ENCODE measurements around the gene OCRL. TPM values are rescaled to one million over a fixed set of nuclear protein-coding genes. Genes with fewer than 3 reads are reported as not detected.

Gene OCRL
- total RNA-seq, result 1 to 10 TPM; 2.2 to 4.6 (median 3.0) TPM
- 2.4 TPM for total RNA-seq (2013)
- 2.6 to 11.3 (median 7.9) reads per million in 29 experiments for total RNA-seq

- DNase-seq (peak in 27 of 35 experiments; percentile 6 to 56 (median 21)), ATAC-seq (replicated peaks in 1 of 4) (peak; percentile 73 to 87 (median 80))
- POLR2A ChIA-PET, result no interaction called here
- no peaks in the 10 kb centered on the region for H3K9me3 Mint-ChIP-seq
- Histone ChIP-seq H3K4me3 (ENCODE audit: control insufficient read depth in 1 of 2, extremely low read depth in 1 of 2, low read length in 1 of 2) (peak within 1 kb of the TSS; percentile 53 to 66), H3K36me3 (ENCODE audit: control insufficient read depth in 2 of 2, extremely low read depth in 1 of 2, insufficient read depth in 1 of 2, low read length in 1 of 2) (no peaks in the 10 kb centered on the region), H3K27ac (ENCODE audit: low read length) (no peak within 1 kb of the TSS), H3K4me1 (ENCODE audit: control insufficient read depth in 1 of 2, extremely low read depth in 1 of 2, insufficient read depth in 2 of 2, low read length in 2 of 2) (peaks cover 0 to 4% of the 10 kb centered on the region in 2 experiments), H3K9me3 (no peaks in the 10 kb centered on the region), H3K27me3 (replicated peaks in 1 of 2; ENCODE audit: control insufficient read depth in 2 of 2, extremely low read depth in 1 of 2, insufficient read depth in 2 of 2, low read length in 1 of 2) (no peaks in the 10 kb centered on the region)
- H3K27ac Mint-ChIP-seq, result no peak within 1 kb of the TSS
- H3K4me1 Mint-ChIP-seq, result peaks cover 5 to 15% (median 6%) of the 10 kb centered on the region in 3 donors
- peaks cover 4 to 22% of the 10 kb centered on the region in 2 donors for H3K27me3 Mint-ChIP-seq
- 0% methylated on average over 4 of the region's 60 CpGs for WGBS (ENCODE audit: insufficient coverage)
- CTCF ChIA-PET, result interaction anchor here in 1 of 2 donors (0.6 kb wide), 1 partner anchor 675 kb away, joined by 3 read pairs; no protein-coding TSS in a partner anchor
- H3K4me3 Mint-ChIP-seq, result peak within 1 kb of the TSS; percentile 44 to 81 (median 71)
- H3K36me3 Mint-ChIP-seq, result no peaks in the 10 kb centered on the region
Measured at GRCh38 chrX:129540068-129540653, at the start of gene OCRL. Gene OCRL (plus strand): TSS chrX:129540259. CDS start chrX:129540440, 181 bp downstream.

- Mint-ChIP-seq H3K9me3 (no peaks in the 10 kb centered on the region), H3K4me3 (no peak overlapping the region), H3K27ac (no peak overlapping the region), H3K27me3 (no peaks in the 10 kb centered on the region), H3K4me1 (no peaks in the 10 kb centered on the region), H3K36me3 (no peaks in the 10 kb centered on the region)
- no CpG with 5 or more reads among the region's 2 CpGs for WGBS (ENCODE audit: insufficient coverage)
- no peak overlapping the region for H3K27ac ChIP-seq (ENCODE audit: low read length)
- H3K27me3 ChIP-seq (replicated peaks in 1 of 2; ENCODE audit: control insufficient read depth in 2 of 2, extremely low read depth in 1 of 2, insufficient read depth in 2 of 2, low read length in 1 of 2), result no peaks in the 10 kb centered on the region
- DNase-seq, result no peak
- no peak for ATAC-seq (replicated peaks in 1 of 4)
- no peaks in the 10 kb centered on the region for H3K9me3 ChIP-seq
- CTCF ChIA-PET, result no interaction called here
- H3K36me3 ChIP-seq (ENCODE audit: control insufficient read depth in 2 of 2, extremely low read depth in 1 of 2, insufficient read depth in 1 of 2, low read length in 1 of 2), result no peaks in the 10 kb centered on the region
- H3K4me1 ChIP-seq (ENCODE audit: control insufficient read depth in 1 of 2, extremely low read depth in 1 of 2, insufficient read depth in 2 of 2, low read length in 2 of 2), result no peaks in the 10 kb centered on the region
- POLR2A ChIA-PET, result interaction anchor here in 1 of 2 donors (0.6 kb wide), 1 partner anchor 1333 kb away, joined by 3 read pairs; no protein-coding TSS in a partner anchor
- no peak overlapping the region for H3K4me3 ChIP-seq (ENCODE audit: control insufficient read depth in 1 of 2, extremely low read depth in 1 of 2, low read length in 1 of 2)
Measured at GRCh38 chrX:129490330-129490729, 49.7 kb upstream of the OCRL start.

GRCh38 chrX:129493643-129494042 is 46.4 kb upstream of the OCRL start:
- Histone ChIP-seq H3K4me3 (ENCODE audit: control insufficient read depth in 1 of 2, extremely low read depth in 1 of 2, low read length in 1 of 2) (no peak overlapping the region), H3K9me3 (no peaks in the 10 kb centered on the region), H3K27ac (ENCODE audit: low read length) (no peak overlapping the region), H3K36me3 (ENCODE audit: control insufficient read depth in 2 of 2, extremely low read depth in 1 of 2, insufficient read depth in 1 of 2, low read length in 1 of 2) (no peaks in the 10 kb centered on the region), H3K27me3 (replicated peaks in 1 of 2; ENCODE audit: control insufficient read depth in 2 of 2, extremely low read depth in 1 of 2, insufficient read depth in 2 of 2, low read length in 1 of 2) (no peaks in the 10 kb centered on the region), H3K4me1 (ENCODE audit: control insufficient read depth in 1 of 2, extremely low read depth in 1 of 2, insufficient read depth in 2 of 2, low read length in 2 of 2) (no peaks in the 10 kb centered on the region)
- Mint-ChIP-seq H3K27ac (no peak overlapping the region), H3K9me3 (no peaks in the 10 kb centered on the region), H3K4me3 (no peak overlapping the region), H3K36me3 (peaks cover 5% of the 10 kb centered on the region), H3K27me3 (peaks cover 0 to 6% of the 10 kb centered on the region in 2 donors), H3K4me1 (no peaks in the 10 kb centered on the region)
- no peak for ATAC-seq (replicated peaks in 1 of 4)
- DNase-seq, result no peak
- CTCF ChIA-PET, result no interaction called here
- POLR2A ChIA-PET, result no interaction called here
- WGBS (ENCODE audit: insufficient coverage), result no CpG with 5 or more reads among the region's 4 CpGs

- WGBS (ENCODE audit: insufficient coverage), result no CpG with 5 or more reads among the region's 2 CpGs
- POLR2A ChIA-PET, result no interaction called here
- peaks cover 5% of the 10 kb centered on the region for H3K36me3 Mint-ChIP-seq
- H3K27me3 Mint-ChIP-seq, result peaks cover 0 to 6% of the 10 kb centered on the region in 2 donors
- H3K4me1 Mint-ChIP-seq, result no peaks in the 10 kb centered on the region
- no peak overlapping the region for H3K4me3 Mint-ChIP-seq
- no peaks in the 10 kb centered on the region for H3K4me1 ChIP-seq (ENCODE audit: control insufficient read depth in 1 of 2, extremely low read depth in 1 of 2, insufficient read depth in 2 of 2, low read length in 2 of 2)
- DNase-seq (no peak), ATAC-seq (replicated peaks in 1 of 4) (no peak)
- H3K27ac Mint-ChIP-seq, result no peak overlapping the region
- H3K4me3 ChIP-seq (ENCODE audit: control insufficient read depth in 1 of 2, extremely low read depth in 1 of 2, low read length in 1 of 2), result no peak overlapping the region
- no peaks in the 10 kb centered on the region for H3K36me3 ChIP-seq (ENCODE audit: control insufficient read depth in 2 of 2, extremely low read depth in 1 of 2, insufficient read depth in 1 of 2, low read length in 1 of 2)
- CTCF ChIA-PET, result no interaction called here
- no peaks in the 10 kb centered on the region for H3K9me3 ChIP-seq
- H3K27me3 ChIP-seq (replicated peaks in 1 of 2; ENCODE audit: control insufficient read depth in 2 of 2, extremely low read depth in 1 of 2, insufficient read depth in 2 of 2, low read length in 1 of 2), result no peaks in the 10 kb centered on the region
- H3K9me3 Mint-ChIP-seq, result no peaks in the 10 kb centered on the region
- H3K27ac ChIP-seq (ENCODE audit: low read length), result no peak overlapping the region
Measured at GRCh38 chrX:129494887-129495286, 45.2 kb upstream of the OCRL start.

DNA sequence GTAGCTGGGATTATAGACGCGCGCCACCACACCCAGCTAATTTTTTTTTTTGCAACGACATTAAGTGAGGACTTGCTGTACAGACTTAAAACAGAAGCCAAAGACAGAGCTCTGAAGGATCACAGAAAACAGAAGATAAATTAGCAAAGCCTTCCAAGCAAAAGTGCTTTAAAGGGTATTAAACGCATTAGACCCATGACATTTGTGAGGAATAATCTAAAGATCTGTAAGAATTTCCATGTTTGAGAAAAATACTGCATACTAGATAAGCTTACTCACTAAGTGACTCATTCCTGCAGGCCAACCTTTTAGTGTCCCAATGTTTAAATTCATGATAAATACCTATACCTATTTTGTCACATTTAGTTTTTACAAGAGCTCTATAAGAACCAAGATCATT is 44.2 kb upstream of the OCRL start:
- Histone ChIP-seq H3K9me3 (no peaks in the 10 kb centered on the region), H3K4me1 (ENCODE audit: control insufficient read depth in 1 of 2, extremely low read depth in 1 of 2, insufficient read depth in 2 of 2, low read length in 2 of 2) (no peaks in the 10 kb centered on the region), H3K36me3 (ENCODE audit: control insufficient read depth in 2 of 2, extremely low read depth in 1 of 2, insufficient read depth in 1 of 2, low read length in 1 of 2) (no peaks in the 10 kb centered on the region), H3K27me3 (replicated peaks in 1 of 2; ENCODE audit: control insufficient read depth in 2 of 2, extremely low read depth in 1 of 2, insufficient read depth in 2 of 2, low read length in 1 of 2) (no peaks in the 10 kb centered on the region), H3K4me3 (ENCODE audit: control insufficient read depth in 1 of 2, extremely low read depth in 1 of 2, low read length in 1 of 2) (no peak overlapping the region), H3K27ac (ENCODE audit: low read length) (no peak overlapping the region)
- Mint-ChIP-seq H3K4me3 (no peak overlapping the region), H3K27me3 (peaks cover 0 to 6% of the 10 kb centered on the region in 2 donors), H3K27ac (no peak overlapping the region), H3K4me1 (no peaks in the 10 kb centered on the region), H3K36me3 (peaks cover 5% of the 10 kb centered on the region), H3K9me3 (no peaks in the 10 kb centered on the region)
- no CpG with 5 or more reads among the region's 5 CpGs for WGBS (ENCODE audit: insufficient coverage)
- POLR2A ChIA-PET, result no interaction called here
- ATAC-seq (replicated peaks in 1 of 4) (no peak), DNase-seq (no peak)
- CTCF ChIA-PET, result no interaction called here

DNA sequence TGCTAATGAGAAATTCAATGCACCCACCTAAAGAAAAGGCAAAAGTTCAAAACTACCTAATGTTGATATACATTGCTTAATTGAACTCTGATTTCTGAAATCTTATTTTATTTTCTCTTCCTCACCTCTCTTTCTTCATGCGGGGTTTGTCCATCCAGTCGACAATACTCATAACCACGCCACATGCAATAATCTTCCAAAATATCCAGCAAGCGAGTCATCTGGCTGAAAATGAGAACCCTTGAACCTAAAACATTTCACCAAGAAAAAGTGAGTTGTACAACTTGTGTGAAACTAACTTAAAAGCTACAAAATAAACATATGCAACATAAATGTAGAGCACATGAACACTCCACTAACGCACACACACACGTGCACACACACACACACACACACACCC is 43.4 kb upstream of the OCRL start:
- Mint-ChIP-seq H3K4me1 (no peaks in the 10 kb centered on the region), H3K27me3 (peaks cover 0 to 6% of the 10 kb centered on the region in 2 donors), H3K9me3 (no peaks in the 10 kb centered on the region), H3K27ac (no peak overlapping the region), H3K4me3 (no peak overlapping the region), H3K36me3 (peaks cover 5% of the 10 kb centered on the region)
- no peaks in the 10 kb centered on the region for H3K27me3 ChIP-seq (replicated peaks in 1 of 2; ENCODE audit: control insufficient read depth in 2 of 2, extremely low read depth in 1 of 2, insufficient read depth in 2 of 2, low read length in 1 of 2)
- WGBS (ENCODE audit: insufficient coverage), result no CpG with 5 or more reads among the region's 6 CpGs
- DNase-seq (no peak), ATAC-seq (replicated peaks in 1 of 4) (no peak)
- ChIA-PET CTCF (no interaction called here), POLR2A (no interaction called here)
- H3K4me1 ChIP-seq (ENCODE audit: control insufficient read depth in 1 of 2, extremely low read depth in 1 of 2, insufficient read depth in 2 of 2, low read length in 2 of 2), result no peaks in the 10 kb centered on the region
- H3K27ac ChIP-seq (ENCODE audit: low read length), result no peak overlapping the region
- no peak overlapping the region for H3K4me3 ChIP-seq (ENCODE audit: control insufficient read depth in 1 of 2, extremely low read depth in 1 of 2, low read length in 1 of 2)
- no peaks in the 10 kb centered on the region for H3K36me3 ChIP-seq (ENCODE audit: control insufficient read depth in 2 of 2, extremely low read depth in 1 of 2, insufficient read depth in 1 of 2, low read length in 1 of 2)
- H3K9me3 ChIP-seq, result no peaks in the 10 kb centered on the region

All from T-cell (primary cell).